Renal cortex interstitium (tissue), 15 donors: ENCODE measurements around the gene SELPLG. TPM values are rescaled to one million over a fixed set of nuclear protein-coding genes. Genes with fewer than 3 reads are reported as not detected.

Source experiments
- DNase-seq, 11 donors: peaks; one replicate each; pipeline ENCODE4 v3.0.0-alpha.2; 2013; ENCODE audit warnings: low read depth in 9 of 11, low spot score in 4 of 11; ENCODE audit errors: extremely low read depth in 1 of 11
- long read RNA-seq, 16 experiments: transcript quantifications; one replicate each; lab custom pipeline, GENCODE V29; 2026
- polyA plus RNA-seq, 3 donors: library from polyadenylated mRNA; unstranded; fragments of 120-200 nt; gene quantifications; one replicate each; pipeline ENCODE4 v1.2.1, GENCODE V29; 2013; ENCODE audit not compliant: insufficient read length in 3 of 3

SELPLG gene
- 1 to 10 TPM; 1.7 to 2.5 (median 2.3) TPM for polyA plus RNA-seq
- long read RNA-seq, donor 1, partial matches to known transcripts = 0 of 1 reads
- long read RNA-seq, donor 1, other reads (novel, unspliced or antisense) = 0 of 1 reads
- long read RNA-seq, donor 2, partial matches to known transcripts = 0 of 1 reads
- long read RNA-seq, donor 2, other reads (novel, unspliced or antisense) = 0 of 1 reads
- long read RNA-seq, donor 3 = 0 reads
- long read RNA-seq, donor 4, partial matches to known transcripts = 0 of 1 reads
- long read RNA-seq, donor 4, other reads (novel, unspliced or antisense) = 0 of 1 reads
- long read RNA-seq, donor 5 = 0 reads
- long read RNA-seq, donor 6 = 0 reads
- long read RNA-seq, donor 7 = 0 reads
- long read RNA-seq, donor 8, partial matches to known transcripts = 0 of 1 reads
- long read RNA-seq, donor 8, other reads (novel, unspliced or antisense) = 0 of 1 reads
- long read RNA-seq, donor 9, partial matches to known transcripts = 0 of 3 reads
- long read RNA-seq, donor 9, other reads (novel, unspliced or antisense) = 0 of 3 reads
- long read RNA-seq, donor 10, partial matches to known transcripts = 0 of 1 reads
- long read RNA-seq, donor 10, other reads (novel, unspliced or antisense) = 0 of 1 reads
- long read RNA-seq, donor 11, partial matches to known transcripts = 0 of 1 reads
- long read RNA-seq, donor 11, other reads (novel, unspliced or antisense) = 0 of 1 reads
- long read RNA-seq, donor 12, partial matches to known transcripts = 0 of 1 reads
- long read RNA-seq, donor 12, other reads (novel, unspliced or antisense) = 0 of 1 reads
- long read RNA-seq, donor 13 = 0 reads
- long read RNA-seq, donor 14, partial matches to known transcripts = 0 of 1 reads
- long read RNA-seq, donor 14, other reads (novel, unspliced or antisense) = 0 of 1 reads
- long read RNA-seq, donor 15 = 0 reads
- long read RNA-seq, donor 16, partial matches to known transcripts = 0 of 3 reads
- long read RNA-seq, donor 16, other reads (novel, unspliced or antisense) = 0 of 3 reads

- DNase-seq = no peak
Observed at GRCh38 chr12:108633534-108634248, at the start of gene SELPLG. SELPLG (minus strand) TSS chr12:108633894; CDS start chr12:108624307, 9,587 bp downstream.

GRCh38 chr12:108681317-108681716, 47.6 kb upstream of the SELPLG start:
- no peak for DNase-seq

- no peak for DNase-seq
Observed at GRCh38 chr12:108679106-108679681, 45.5 kb upstream of the SELPLG start.

GRCh38 chr12:108678104-108678730, 44.5 kb upstream of the SELPLG start:
- DNase-seq = no peak

GRCh38 chr12:108677381-108677780, 43.7 kb upstream of the SELPLG start:
- no peak for DNase-seq

GRCh38 chr12:108676707-108677106, 43.0 kb upstream of the SELPLG start:
- DNase-seq = no peak

GRCh38 chr12:108675792-108676191, 42.1 kb upstream of the SELPLG start:
- no peak for DNase-seq

GRCh38 chr12:108672054-108672453, 38.4 kb upstream of the SELPLG start:
- DNase-seq = no peak

GRCh38 chr12:108671110-108671509, 37.4 kb upstream of the SELPLG start:
- DNase-seq = no peak

GRCh38 chr12:108670066-108670631, 36.5 kb upstream of the SELPLG start:
- DNase-seq = no peak

GRCh38 chr12:108668542-108668941, 34.8 kb upstream of the SELPLG start:
- no peak for DNase-seq

GRCh38 chr12:108668063-108668462, 34.4 kb upstream of the SELPLG start:
- DNase-seq = no peak

GRCh38 chr12:108667349-108667748, 33.7 kb upstream of the SELPLG start:
- no peak for DNase-seq

GRCh38 chr12:108666401-108666881, 32.7 kb upstream of the SELPLG start:
- DNase-seq = no peak

- no peak for DNase-seq
Observed at GRCh38 chr12:108665608-108666202, 32.0 kb upstream of the SELPLG start.

- DNase-seq = peak; percentile 58 to 90 (median 80)
Observed at GRCh38 chr12:108664338-108665258, 30.9 kb upstream of the SELPLG start.
